ENCODE measurements around the gene ZFX. TPM values are rescaled to one million over a fixed set of nuclear protein-coding genes. Genes with fewer than 3 reads are reported as not detected.
"Not testable (repeated sequence)": the region's sequence is repeated elsewhere in the genome, so short reads cannot be mapped to it uniquely, and the experiment has no call there.

Gene ZFX
- total and polyA plus RNA-seq, 9 donors, result 16.1 to 87.8 (median 80.8) TPM

- no peak for TF ChIP-seq EP300 (IDR thresholded peaks at IDR 0.05)
- no peak for TF ChIP-seq CTCF (IDR thresholded peaks at IDR 0.05)
- TF ChIP-seq POLR2A (IDR thresholded peaks at IDR 0.05), result no peak
- 0 to 1% (median 1%) methylated on average over 10 of the region's 10 CpGs for WGBS, 3 donors
- Histone ChIP-seq H3K27me3 (no peaks in the 10 kb centered on the region), H3K4me1 (ENCODE audit: insufficient read depth) (peaks cover 13% of the 10 kb centered on the region), H3K4me3 (peak overlapping the region; percentile 73), H3K27ac (peak overlapping the region in 1 of 2 donors; percentile 100), H3K36me3 (no peaks in the 10 kb centered on the region), H3K9me3 (no peaks in the 10 kb centered on the region)
- intact Hi-C loops (cut with DNase I), result loop anchor here in 1 of 4 donors (10.0 kb wide), 1 partner anchor 94 kb away; no protein-coding TSS in a partner anchor
- no peak for DNase-seq
Observed at GRCh38 chrX:24150898-24151297, 1.4 kb downstream of the ZFX start.

- Histone ChIP-seq H3K27me3 (no peaks in the 10 kb centered on the region), H3K27ac (peak overlapping the region in 1 of 2 donors; percentile 100), H3K36me3 (no peaks in the 10 kb centered on the region), H3K4me1 (ENCODE audit: insufficient read depth) (peaks cover 13% of the 10 kb centered on the region), H3K4me3 (peak overlapping the region; percentile 73), H3K9me3 (no peaks in the 10 kb centered on the region)
- DNase-seq, result peak in 2 of 5 donors; percentile 34 to 41
- no peak for TF ChIP-seq CTCF (IDR thresholded peaks at IDR 0.05)
- no peak for TF ChIP-seq EP300 (IDR thresholded peaks at IDR 0.05)
- TF ChIP-seq POLR2A (IDR thresholded peaks at IDR 0.05), result no peak
- intact Hi-C loops (cut with DNase I), result loop anchor here in 1 of 4 donors (10.0 kb wide), 1 partner anchor 93 kb away; no protein-coding TSS in a partner anchor
- 38 to 42% (median 40%) methylated on average over 8 of the region's 8 CpGs for WGBS, 3 donors
Observed at GRCh38 chrX:24151513-24151912, 2.0 kb downstream of the ZFX start.

- Histone ChIP-seq H3K27me3 (no peaks in the 10 kb centered on the region), H3K4me1 (ENCODE audit: insufficient read depth) (peaks cover 9% of the 10 kb centered on the region), H3K9me3 (no peaks in the 10 kb centered on the region), H3K36me3 (no peaks in the 10 kb centered on the region), H3K4me3 (no peak overlapping the region), H3K27ac (no peak overlapping the region)
- DNase-seq, result no peak
- TF ChIP-seq CTCF (IDR thresholded peaks at IDR 0.05) (no peak), POLR2A (IDR thresholded peaks at IDR 0.05) (no peak), EP300 (IDR thresholded peaks at IDR 0.05) (no peak)
- 30 to 47% (median 36%) methylated on average over 4 of the region's 4 CpGs for WGBS, 3 donors
- intact Hi-C loops (cut with DNase I), result loop anchor here in 1 of 4 donors (10.0 kb wide), 1 partner anchor 92 kb away; no protein-coding TSS in a partner anchor
Observed at GRCh38 chrX:24153178-24153795, 3.8 kb downstream of the ZFX start.

DNA sequence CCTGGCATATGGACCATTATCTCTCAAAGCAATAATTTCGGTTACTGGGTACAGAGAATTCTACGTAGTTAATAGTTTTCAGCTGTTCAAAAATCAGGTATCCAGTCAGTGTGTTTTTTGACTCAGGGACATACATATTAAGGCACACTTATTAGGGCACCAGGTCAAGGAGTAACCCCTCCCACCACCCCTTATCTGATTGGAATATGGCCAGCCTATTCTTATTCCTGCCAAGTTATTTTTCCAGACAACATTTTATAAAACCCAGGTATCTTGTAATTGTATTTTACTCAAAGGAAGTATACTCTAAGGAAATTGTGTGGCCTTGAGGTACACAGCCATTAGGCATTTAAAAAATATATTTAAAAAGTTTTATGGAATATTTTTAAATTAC, 4.3 kb downstream of the ZFX start:
- intact Hi-C loops (cut with DNase I), result loop anchor here in 1 of 4 donors (10.0 kb wide), 1 partner anchor 91 kb away; no protein-coding TSS in a partner anchor
- Histone ChIP-seq H3K9me3 (no peaks in the 10 kb centered on the region), H3K36me3 (no peaks in the 10 kb centered on the region), H3K27ac (no peak overlapping the region), H3K4me1 (ENCODE audit: insufficient read depth) (peaks cover 9% of the 10 kb centered on the region), H3K4me3 (no peak overlapping the region), H3K27me3 (no peaks in the 10 kb centered on the region)
- TF ChIP-seq EP300 (IDR thresholded peaks at IDR 0.05), result no peak
- WGBS, 3 donors, result 43 to 61% (median 57%) methylated on average over 2 of the region's 2 CpGs
- DNase-seq, result no peak

GRCh38 chrX:24154490-24155034, 5.0 kb downstream of the ZFX start:
- no peak overlapping the region for H3K27ac ChIP-seq
- no peaks in the 10 kb centered on the region for H3K9me3 ChIP-seq
- H3K27me3 ChIP-seq, result no peaks in the 10 kb centered on the region
- 29 to 43% (median 42%) methylated on average over 8 of the region's 8 CpGs for whole genome bisulfite sequencing, 3 donors
- DNase-seq, result no peak
- intact Hi-C loops (cut with DNase I), result loop anchor here in 1 of 4 donors (10.0 kb wide), 1 partner anchor 90 kb away; no protein-coding TSS in a partner anchor
- no peak for TF ChIP-seq POLR2A (IDR thresholded peaks at IDR 0.05)
- no peak for TF ChIP-seq CTCF (IDR thresholded peaks at IDR 0.05)
- no peak for TF ChIP-seq EP300 (IDR thresholded peaks at IDR 0.05)
- no peak overlapping the region for H3K4me3 ChIP-seq
- H3K36me3 ChIP-seq, result no peaks in the 10 kb centered on the region
- peaks cover 14% of the 10 kb centered on the region for H3K4me1 ChIP-seq (ENCODE audit: insufficient read depth)

GRCh38 chrX:24155747-24156146, 6.2 kb downstream of the ZFX start:
- H3K4me3 ChIP-seq, H3K36me3 ChIP-seq, H3K27ac ChIP-seq, H3K27me3 ChIP-seq, H3K9me3 ChIP-seq, DNase-seq: not testable (repeated sequence)
- intact Hi-C loops (cut with DNase I), result loop anchor here in 1 of 4 donors (10.0 kb wide), 1 partner anchor 89 kb away; no protein-coding TSS in a partner anchor
- 81 to 87% (median 82%) methylated on average over 7 of the region's 7 CpGs for WGBS, 3 donors
- peaks cover 16% of the 10 kb centered on the region for H3K4me1 ChIP-seq (ENCODE audit: insufficient read depth)

Data from ovary (tissue), 9 donors.